Activated naive CD8-positive, alpha-beta T cell treated with anti-CD3 and anti-CD28 coated beads, Interleukin-2, amount 50 U/mL, for 16 hours (primary cell): ENCODE data around the gene GNAT3.

Source experiments
- DNase-seq: peaks from one replicate; pipeline ENCODE4 v3.0.0-alpha.2; 2020; ENCODE audit warnings: low read depth, low spot score

GNAT3 gene

DNA sequence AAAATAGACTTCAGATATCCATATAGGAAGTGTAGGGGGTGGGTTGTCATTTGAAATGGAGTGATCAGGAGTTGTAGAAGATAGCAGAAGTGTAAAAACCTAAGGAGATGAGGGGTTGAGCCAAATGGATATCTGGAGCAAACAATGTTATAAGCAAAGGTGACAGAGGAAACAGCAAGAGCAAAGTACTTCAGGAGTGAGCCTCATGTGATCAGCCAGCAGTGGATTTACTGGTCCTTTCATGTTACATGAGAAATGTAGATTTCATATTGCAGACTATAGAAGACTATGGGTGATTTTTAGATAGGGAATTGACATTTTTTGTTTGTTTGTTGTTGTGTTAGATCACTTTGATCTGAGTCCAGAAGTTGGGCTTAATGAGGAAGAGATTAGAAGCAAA is 47.7 kb downstream of the GNAT3 start:
- DNase-seq: no peak

DNA sequence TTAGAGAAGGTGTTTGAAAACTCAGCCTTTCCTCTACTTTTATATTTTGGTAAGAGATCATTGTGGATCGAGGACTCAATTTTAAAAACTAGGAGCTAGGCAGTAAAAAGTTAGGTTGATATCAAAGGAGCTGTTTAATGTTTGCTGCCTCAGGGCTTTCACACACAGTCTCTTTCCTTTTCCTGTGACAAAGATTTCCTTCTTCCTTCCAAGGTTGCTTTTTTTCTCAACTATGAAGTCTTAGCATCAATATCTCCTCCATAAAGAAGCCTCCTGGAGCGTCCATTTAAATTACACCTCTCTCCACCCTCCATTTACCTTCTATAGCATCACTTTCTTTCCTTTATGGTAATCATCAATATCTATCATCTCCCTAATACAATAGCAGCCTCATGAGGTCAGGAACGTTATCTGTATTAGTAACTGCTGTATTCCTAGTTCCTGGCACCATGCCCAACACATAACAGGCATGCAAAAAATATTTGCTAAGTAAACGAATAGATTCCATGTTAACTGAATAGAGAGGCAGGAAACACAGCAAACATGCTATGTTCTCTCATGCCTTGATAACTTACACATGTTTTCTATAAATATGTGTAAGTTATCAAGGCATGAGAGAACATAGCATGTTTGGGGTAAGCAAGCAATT is 48.5 kb downstream of the GNAT3 start:
- no peak for DNase-seq

DNA sequence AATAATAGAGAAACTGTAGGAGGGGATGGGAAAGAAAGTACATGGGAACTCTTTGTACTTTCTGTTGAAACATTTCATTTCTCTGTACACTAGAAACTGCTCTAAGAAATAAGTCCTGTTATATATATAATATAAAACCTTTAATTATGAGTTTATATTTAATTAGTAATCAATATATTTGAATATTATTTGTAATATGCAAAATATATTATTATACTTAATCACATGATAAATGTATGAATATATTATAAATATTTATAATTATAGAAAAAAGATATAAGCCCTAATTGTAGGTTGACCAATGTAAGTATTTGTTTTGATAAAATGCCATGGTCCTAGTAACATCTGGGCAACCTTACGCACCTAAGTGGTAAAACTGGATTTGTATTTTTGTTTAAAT is 51.0 kb downstream of the GNAT3 start:
- no peak for DNase-seq

DNA sequence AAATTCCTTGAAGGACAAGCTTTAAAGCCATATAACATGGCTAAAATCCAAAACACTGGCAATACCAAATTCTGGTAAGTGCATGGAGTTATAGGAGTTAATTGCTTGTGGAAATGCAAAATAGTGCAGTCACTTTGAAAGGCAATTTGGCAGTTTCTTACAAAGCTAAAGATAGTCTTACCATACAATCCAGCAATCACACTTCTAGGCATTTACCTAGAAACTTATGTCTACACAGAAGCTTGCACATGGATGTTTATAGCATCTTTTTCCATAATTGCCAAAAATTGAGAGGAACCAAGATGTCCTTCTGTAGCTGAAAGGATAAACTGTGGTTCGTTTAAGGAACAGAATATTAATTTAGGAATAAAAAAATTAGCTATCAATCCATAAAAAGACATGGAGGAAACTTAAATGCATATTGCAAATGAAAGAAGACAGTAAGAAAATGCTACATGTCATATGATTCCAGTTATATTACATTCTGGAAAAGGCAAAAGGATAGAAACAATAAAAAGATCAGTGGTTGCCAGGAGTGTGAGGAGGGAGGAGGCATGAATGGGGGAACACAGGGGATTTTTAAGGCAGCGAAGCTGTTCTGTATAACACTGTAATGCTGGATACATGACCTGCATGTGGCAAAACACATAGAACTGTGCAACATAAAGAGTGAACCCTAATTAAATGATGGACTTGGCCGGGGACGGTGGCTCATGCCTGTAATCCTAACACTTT is 51.9 kb downstream of the GNAT3 start:
- no peak for DNase-seq

- no peak for DNase-seq
Observed at GRCh38 chr7:80458822-80459725, 52.8 kb downstream of the GNAT3 start.

DNA sequence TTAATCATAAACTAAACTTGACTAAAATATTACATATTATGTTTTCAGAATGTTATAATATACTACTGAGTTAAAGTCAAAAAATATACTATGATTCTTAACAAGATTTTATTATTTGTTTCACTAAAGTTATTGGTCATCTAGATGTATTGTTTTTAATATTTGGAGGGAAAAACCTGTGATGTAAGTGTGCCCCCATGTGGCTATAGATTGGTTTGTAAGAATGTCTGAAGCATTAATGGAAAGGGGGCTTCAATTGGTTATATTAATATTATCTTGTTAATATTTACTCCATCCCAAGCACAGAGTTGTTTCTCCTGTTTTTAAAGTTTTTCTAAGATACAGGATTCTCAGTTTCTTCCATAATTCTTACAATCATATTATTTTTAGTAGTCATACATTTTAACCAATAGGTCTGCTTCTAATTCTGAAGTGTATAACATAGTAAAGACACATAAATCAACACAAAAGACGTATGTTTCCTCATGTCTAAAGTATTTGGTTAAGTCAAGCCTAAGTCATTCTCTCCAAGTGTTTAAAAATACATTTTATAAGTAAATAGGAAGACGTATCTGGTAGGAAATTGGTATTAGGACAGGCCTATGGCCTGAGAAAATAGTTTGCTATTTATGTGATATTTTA is 58.0 kb downstream of the GNAT3 start:
- no peak for DNase-seq

GRCh38 chr7:80450621-80451308 is 61.1 kb downstream of the GNAT3 start:
- DNase-seq: no peak

- no peak for DNase-seq
Observed at GRCh38 chr7:80449836-80450235, 62.0 kb downstream of the GNAT3 start.

DNA sequence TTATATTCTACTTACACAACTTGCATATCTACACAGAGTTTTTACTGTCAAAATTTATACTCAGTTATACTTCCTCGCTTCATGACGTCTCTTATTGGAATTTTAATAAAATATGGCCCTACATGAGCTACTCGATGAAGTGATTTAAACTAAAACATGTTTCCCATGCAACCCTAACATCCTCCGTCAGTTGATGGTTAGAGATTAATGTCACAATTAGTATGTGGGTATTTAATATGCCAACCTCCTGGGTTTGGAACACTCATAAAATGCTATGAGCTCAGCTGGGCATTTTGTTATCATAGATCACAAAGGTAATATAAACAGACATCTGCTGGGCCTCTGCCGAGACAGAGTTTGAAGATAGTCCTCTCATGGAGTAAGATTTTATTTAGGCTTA is 66.5 kb downstream of the GNAT3 start:
- DNase-seq: no peak

DNA sequence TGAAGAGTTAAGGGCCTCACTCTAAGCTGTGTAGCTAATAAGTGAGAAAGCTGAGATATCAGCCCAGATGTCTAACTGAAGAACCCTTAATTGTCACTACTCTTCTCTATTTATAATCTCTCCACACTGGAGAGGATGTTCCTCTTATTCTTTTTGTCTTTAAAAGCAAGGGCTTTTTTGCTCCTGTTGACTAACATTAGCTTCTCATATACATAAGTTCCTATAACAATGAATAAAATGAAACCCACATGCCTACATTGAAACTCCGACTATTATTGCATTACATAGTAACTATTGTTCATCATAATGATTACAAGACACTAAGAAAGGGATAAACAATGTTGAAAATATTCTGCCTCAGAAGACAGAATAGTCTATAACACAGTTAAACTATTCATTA is 67.1 kb downstream of the GNAT3 start:
- no peak for DNase-seq

DNA sequence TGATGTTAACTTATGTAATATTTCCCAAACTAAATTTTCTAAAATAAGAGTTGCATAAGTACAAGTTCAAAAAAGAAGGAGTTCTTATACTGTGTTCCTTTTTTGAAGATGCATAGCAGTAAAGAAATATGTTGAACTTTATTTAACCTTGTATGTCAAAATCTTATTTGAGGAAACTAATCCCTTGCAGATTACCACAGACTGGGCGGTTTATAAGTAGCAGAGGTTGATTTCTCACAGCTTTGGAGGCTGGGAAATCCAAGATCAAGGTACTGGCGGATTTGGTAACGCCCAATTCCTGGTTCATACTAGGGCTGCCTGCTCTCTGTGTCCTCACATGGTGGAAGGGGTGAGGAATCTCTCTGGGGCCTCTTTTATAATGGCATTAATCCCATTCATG is 68.5 kb downstream of the GNAT3 start:
- DNase-seq: no peak

DNA sequence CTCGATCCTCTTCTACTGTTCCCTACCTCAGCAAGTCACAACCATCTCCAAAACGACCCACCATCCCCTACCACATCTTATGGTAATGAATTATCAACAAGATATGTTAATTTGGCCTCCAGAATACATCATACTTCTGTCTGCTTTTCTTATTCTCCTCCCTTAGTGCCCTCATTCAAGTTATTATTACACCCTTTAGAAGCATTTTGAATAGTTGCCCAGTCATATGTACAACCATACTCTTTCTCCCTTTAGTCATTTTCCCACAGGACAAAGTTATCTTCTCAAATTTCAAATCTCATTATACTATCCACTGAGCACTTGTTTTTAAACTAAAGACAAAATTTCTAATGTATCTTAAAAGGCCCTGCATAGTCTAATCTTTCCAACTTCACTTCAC is 71.0 kb downstream of the GNAT3 start:
- DNase-seq: no peak

GRCh38 chr7:80439894-80440821 is 71.7 kb downstream of the GNAT3 start:
- no peak for DNase-seq

- DNase-seq: no peak
Observed at GRCh38 chr7:80435521-80435920, 76.3 kb downstream of the GNAT3 start.

DNA sequence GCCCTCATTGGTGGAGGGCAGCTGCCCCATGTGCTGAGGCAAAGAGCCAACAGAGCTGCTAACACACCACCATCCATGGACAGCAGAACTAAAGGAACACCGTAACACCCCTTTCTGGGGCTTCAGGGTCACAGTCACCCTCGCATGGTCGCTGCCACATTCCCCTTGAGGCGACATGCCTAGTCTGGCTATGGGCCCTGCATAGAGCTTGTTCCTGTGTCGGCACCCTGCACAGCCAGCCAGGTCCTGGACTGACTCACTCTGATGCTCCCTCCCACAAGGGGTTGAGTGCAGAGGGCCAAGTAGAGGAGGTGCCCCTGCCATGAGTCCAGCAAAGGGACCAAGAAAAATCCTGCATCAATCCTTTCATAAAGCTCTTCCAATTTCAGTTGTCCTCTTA is 77.8 kb downstream of the GNAT3 start:
- no peak for DNase-seq

DNA sequence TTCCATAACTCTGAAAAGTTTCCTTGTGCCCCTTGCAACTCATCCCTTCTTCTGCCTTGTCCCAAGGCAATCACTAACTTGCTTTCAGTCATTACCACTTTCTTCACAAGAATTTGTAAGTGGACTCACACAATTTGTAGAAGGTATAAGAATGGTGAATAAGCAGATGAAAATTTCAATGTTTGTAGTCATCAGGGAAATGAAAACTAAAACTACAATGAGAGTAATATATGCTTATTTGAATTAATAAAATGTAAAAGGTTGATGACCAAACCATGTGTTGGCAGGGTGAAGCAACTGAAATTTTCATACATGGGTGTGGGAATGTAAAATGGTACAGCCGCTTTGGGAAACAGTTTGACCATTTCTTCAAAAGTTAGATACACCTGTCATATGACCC is 79.7 kb downstream of the GNAT3 start:
- no peak for DNase-seq

- no peak for DNase-seq
Observed at GRCh38 chr7:80429181-80429580, 82.7 kb downstream of the GNAT3 start.

GRCh38 chr7:80428161-80429054 is 83.5 kb downstream of the GNAT3 start:
- DNase-seq: no peak

DNA sequence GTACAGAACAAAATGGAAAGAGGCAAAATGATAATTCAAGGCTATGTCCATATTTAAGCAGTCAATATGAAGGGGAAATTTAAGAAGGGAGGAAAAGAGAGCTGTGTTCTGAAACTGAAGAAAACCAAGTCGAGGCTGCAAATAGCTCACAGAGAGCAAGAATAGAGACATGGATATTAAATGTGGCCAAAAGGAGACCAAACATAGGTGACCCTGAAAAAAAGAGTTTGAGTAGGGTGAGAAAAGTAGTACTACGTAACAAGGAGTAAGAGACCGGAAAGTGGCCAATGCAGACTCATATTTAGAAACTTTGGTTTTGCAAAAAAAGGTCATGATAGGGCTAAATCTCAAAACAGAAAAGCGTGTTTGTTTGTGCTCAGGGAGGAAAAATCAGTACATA is 84.6 kb downstream of the GNAT3 start:
- no peak for DNase-seq
